ENCODE data around the gene CAMK4.

Gene CAMK4

GRCh38 chr5:111494355-111494999 lies 270.3 kb downstream of the CAMK4 start:
- no peak for DNase-seq (ENCODE audit: low read depth)

DNA sequence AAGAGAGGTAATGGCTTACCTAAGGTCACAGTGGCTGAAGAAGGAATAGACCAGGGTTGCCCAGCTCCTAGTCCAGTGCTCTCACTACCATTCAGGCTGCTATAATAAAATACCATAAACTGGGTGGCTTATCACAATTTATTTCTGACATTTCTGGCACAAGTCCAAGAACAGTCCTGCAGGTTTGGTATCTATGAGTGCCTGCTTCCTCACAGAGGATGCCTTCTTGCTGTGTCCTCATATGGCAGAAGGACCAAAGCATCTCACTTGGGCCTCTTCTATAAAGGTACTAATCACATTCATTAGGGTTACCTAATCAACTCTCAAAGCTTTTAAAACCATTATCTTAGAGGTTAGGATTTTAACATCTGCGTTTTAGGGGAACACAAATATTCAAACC lies 271.0 kb downstream of the CAMK4 start:
- DNase-seq (ENCODE audit: low read depth): no peak

- DNase-seq (ENCODE audit: low read depth): no peak
Measured at GRCh38 chr5:111498346-111498745, 274.2 kb downstream of the CAMK4 start.

DNA sequence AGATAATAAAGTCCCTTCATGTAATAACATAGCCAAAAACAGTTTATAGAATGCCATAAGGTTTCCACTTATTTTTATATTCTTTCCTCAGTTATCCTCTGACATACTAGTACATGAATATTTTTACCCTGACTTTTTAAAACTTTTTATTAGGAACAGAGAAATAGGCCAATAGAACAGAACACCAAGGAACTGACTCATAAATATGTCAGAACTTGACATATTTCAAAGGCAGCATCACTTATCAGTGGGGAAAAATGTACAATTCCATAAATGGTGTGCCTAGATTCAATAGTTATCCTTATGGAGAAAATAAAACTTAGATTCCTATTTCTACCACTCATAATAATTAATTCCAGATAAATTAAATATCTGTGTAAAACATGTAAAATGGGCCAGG lies 278.8 kb downstream of the CAMK4 start:
- peak; percentile 10 for DNase-seq (ENCODE audit: low read depth)

- no peak for DNase-seq (ENCODE audit: low read depth)
Measured at GRCh38 chr5:111505096-111505495, 280.9 kb downstream of the CAMK4 start.

DNA sequence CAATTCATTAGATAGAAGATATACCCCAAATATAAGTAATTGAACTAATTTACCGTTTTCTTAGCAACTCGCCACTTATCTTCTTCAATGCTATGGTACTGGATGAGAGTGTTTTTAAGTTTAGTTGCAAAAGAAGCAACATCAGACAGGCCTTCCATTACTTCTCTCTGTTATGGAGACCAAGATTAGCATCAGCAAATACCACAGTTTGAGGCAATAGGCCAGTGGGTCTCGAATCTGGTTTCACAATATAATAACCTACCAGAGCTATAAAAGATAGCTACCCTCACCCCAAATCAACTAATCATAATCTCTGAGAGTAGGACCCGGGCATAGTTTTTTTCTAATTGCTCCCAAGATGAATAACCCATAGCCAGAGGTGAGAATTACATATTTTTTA lies 283.1 kb downstream of the CAMK4 start:
- no peak for DNase-seq (ENCODE audit: low read depth)

- DNase-seq (ENCODE audit: low read depth): no peak
Measured at GRCh38 chr5:111509119-111509518, 284.9 kb downstream of the CAMK4 start.

- DNase-seq (ENCODE audit: low read depth): peak; percentile 43
Measured at GRCh38 chr5:111511174-111511830, 287.1 kb downstream of the CAMK4 start.

- peak; percentile 35 for DNase-seq (ENCODE audit: low read depth)
Measured at GRCh38 chr5:111511831-111512374, 287.7 kb downstream of the CAMK4 start.

GRCh38 chr5:111512375-111513130 lies 288.4 kb downstream of the CAMK4 start, which contains the start of gene STARD4:
Gene STARD4 (minus strand): TSS chr5:111512535. CDS start chr5:111507433, 5,102 bp downstream.
- DNase-seq (ENCODE audit: low read depth): peak; percentile 89

GRCh38 chr5:111513131-111513520 lies 288.9 kb downstream of the CAMK4 start:
- DNase-seq (ENCODE audit: low read depth): peak; percentile 22

GRCh38 chr5:111514087-111514486 lies 289.9 kb downstream of the CAMK4 start:
- DNase-seq (ENCODE audit: low read depth): no peak

DNA sequence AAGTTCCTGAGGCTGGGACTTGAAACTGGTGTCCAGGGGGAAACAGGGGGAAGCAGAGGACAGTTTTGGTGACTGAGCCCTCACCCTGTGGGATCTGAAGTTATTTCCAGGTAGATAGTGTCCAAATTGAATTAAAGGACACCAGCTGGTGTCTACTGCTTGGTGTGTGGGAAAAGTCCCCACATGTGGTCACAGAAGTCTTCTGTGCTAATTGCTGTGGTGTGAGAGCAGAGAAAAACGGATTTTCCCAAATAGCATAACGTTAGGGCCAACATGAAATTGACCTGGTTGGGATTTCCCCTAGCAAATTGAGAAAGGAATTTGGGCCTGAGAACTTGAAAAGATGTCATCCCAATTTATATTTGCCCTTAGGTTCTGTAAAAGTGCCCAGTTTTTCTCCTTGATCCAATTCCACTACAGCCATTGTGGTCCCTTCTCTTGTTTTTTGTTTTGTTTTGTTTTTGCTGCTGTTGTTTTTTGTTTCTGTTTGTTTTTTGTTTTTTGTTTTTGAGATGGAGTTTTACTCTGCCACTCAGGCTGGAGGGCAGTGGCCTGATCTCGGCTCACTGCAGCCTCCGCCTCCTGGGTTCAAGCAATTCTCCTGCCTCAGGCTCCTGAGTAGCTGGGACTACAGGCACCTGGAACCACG lies 293.8 kb downstream of the CAMK4 start:
- DNase-seq (ENCODE audit: low read depth): no peak

DNA sequence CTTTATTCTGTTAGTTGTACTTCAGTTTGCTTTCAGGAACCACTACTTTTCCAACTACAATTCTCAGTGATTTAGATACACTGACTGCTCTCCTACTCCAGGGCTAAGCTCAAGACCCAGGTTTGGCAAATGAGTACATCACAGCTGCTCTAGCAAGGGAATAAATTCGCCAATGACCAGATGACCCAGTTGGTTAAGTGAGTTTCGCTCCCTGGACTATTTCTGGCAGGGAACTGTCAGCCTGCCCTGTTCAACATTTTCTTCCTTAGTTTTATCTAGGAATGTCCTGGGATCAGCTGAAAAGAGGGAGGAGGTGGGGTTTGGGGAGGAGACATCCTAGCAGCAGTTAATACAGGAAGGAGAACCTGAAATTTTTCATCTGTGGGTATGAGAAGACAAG lies 294.6 kb downstream of the CAMK4 start:
- DNase-seq (ENCODE audit: low read depth): no peak

DNA sequence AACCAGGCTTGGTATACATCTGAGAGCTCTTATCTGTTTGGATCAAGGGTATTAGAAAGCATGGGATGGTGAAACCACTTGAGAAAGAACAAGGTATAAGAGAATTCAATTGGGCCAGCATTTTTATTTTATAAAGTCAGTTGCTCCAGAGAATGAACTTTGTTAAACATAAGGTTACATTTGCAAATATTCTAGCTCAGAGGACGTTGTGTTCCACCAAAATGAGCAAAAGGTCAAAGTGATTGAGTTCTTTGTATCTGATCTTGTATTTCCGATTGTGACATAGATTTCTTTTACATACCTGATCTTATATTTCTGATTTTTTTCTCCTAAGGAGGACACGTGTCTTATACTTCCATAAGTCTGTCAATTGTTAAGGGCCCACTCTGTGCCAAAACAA lies 296.7 kb downstream of the CAMK4 start:
- DNase-seq (ENCODE audit: low read depth): no peak

DNA sequence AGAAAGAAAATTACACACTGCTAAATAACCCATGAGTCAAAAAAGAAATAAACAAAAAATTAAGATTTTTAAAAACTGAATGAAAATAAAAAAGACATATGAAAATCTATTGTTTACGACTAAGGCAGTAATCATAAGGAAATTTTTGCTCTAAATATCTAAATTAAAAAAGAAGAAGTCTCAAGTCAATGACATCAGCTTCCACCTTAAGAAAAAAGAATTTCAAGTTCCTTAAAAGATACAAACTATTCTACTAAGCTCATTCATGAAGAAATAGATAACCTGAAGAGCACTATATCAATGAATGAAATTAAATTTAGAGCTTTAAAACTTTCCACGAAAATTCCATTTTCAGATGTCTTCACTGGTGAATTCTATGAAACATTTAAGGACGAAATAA lies 303.9 kb downstream of the CAMK4 start:
- no peak for DNase-seq (ENCODE audit: low read depth)

- peak; percentile 78 for DNase-seq (ENCODE audit: low read depth)
Measured at GRCh38 chr5:111530298-111530740, 306.1 kb downstream of the CAMK4 start.

DNA sequence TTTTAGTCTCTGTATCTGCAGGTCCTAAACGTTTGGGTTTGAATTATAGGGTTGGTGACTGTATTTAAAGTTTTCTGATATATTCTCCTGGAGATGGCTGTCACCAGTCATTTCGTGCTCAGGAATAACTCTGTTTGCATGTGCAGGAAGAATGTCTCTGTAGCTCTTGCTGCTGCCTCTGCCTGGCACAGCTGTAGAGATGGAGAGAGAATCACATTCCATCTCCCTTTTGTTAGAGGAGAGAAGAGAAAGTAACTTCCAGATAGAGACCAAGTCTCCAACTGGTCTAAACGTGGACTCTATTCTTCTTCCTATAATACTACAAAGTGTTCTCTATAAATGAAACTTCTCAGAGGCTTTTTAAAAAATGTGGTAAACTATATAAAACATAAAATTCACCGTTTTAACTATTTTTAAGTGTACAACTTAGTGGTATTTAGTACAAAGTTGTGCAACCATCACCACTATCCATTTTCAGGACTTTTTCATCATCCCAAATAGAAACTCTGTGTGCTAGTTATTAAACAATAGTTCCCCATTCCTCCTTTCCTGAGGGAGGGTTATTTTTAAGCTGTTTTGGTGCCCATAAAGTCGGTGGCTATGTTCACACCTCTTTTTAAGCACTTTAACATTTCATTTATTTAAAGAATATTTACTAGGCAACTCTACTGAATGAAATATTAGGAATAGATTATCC lies 308.9 kb downstream of the CAMK4 start:
- DNase-seq (ENCODE audit: low read depth): no peak

DNA sequence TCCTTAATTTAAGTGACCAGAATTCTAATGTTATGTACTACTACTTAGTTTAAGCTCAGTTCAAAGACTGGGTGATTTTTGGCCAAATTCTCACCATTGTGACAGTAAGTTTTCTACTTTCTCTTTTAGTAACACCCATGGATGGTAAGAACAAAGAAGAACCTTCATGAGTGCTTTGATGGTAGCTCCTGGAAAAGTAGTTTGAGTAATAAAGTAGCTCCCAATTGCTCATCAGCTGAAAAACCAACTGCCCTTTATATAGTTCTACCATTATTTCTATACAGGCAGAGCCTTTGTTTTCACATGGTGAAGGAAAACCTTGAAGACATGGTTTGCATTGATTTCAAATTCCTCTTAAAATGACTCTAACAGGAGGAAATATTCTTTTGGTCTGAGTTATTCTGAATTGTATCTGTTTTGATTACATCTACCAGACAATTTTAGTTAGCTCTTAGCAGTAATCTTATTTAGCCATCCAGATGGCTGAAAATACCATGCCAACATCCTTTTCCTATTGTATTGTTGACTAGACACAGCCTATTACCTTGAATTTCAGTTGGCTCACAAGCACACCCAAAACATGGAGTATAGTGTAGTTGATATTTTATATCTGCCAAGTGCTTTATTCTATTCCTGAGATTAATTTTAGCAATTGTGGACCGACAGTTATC lies 311.8 kb downstream of the CAMK4 start:
- DNase-seq (ENCODE audit: low read depth): no peak

DNA sequence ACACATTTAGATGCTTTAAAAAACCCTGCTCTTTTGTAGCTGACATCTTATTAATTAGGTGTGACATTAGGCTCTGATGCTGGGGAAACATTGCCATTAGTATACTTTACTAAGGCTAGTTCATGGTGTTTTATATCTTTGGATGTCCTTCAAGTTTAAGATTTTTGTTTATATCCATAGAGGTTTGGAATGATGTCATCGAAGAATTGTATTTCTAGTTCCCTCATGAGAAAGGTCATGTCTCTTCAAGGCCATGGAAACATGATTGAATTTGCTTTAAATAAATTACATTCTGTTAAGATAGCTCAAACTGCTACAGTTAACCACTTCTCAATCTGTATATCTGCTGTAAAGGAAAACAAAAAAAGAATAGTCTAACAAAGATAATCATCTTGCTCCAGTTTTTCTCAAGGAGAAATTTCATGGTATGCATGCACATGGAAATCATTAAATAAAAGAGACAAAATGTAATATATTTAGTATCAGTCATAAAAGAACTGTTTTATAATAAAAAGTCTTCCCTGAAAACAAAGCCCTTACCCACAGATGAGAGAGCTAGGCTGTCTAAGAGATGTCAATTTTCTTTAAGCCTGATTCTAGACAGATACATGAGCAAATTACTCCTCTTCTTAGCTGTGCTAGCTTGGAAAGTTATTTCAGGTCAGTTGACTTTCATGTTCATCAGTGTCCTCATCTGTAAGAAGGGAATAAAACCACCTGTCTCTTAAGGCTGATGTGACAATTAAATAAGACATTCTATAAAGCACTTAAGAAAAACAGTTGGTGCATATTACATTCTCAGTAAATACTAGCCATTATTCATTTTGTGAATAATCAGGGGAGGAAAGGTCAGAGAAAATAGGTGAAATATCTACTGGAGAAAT lies 313.2 kb downstream of the CAMK4 start:
- no peak for DNase-seq (ENCODE audit: low read depth)
